OCI-LY7 (cell line): ENCODE data around the gene FKBP1B. TPM values are rescaled to one million over a fixed set of nuclear protein-coding genes. Genes with fewer than 3 reads are reported as not detected.

Experiments
- BruUV-seq: library from RNA; stranded (reverse); fragments of 400-500 nt; replicated peaks from 2 replicates; lab custom pipeline; 2021; lab: Mats Ljungman, UMichigan
- CTCF ChIA-PET: fragments of 300-600 bp; sonication (Branson Sonifier 250); formaldehyde crosslinking; loops from one replicate; lab custom pipeline; 2022; ENCODE audit warnings: antibody characterized with exemption; ENCODE audit not compliant: unreplicated experiment; lab: Charles Lee
- POLR2A ChIA-PET: fragments of 300-600 bp; sonication (Branson Sonifier 250); formaldehyde crosslinking; loops from one replicate; lab custom pipeline; 2022; ENCODE audit warnings: antibody characterized with exemption; lab: Charles Lee
- DNase-seq: peaks from one replicate; pipeline ENCODE4 v3.0.0-alpha.2; 2015; ENCODE audit warnings: low spot score
- H2AFZ ChIP-seq: fragments of 200-600 bp; sonication (generic), shearing (Covaris generic); 2 replicates; pipeline ENCODE4 v1.6.1; 2014; ENCODE audit warnings: mild to moderate bottlenecking, antibody characterized with exemption, low read length, moderate library complexity
- H3K27ac ChIP-seq: fragments of 200-600 bp; sonication (generic); 2 replicates; pipeline ENCODE4 v1.5.1; 2014; ENCODE audit warnings: mixed run types, low read depth, mild to moderate bottlenecking, moderate library complexity, low read length, inconsistent platforms; ENCODE audit not compliant: poor library complexity, severe bottlenecking
- H3K36me3 ChIP-seq: fragments of 200-600 bp; sonication (generic); 2 replicates; pipeline ENCODE4 v1.6.1; 2014; ENCODE audit warnings: mild to moderate bottlenecking, antibody characterized with exemption, low read length, moderate library complexity, mixed read lengths; ENCODE audit not compliant: insufficient read depth
- H3K4me1 ChIP-seq: fragments of 200-600 bp; sonication (generic); 2 replicates; pipeline ENCODE4 v1.5.1; 2014; ENCODE audit warnings: mild to moderate bottlenecking, low read length; ENCODE audit not compliant: insufficient read depth, poor library complexity, severe bottlenecking
- H3K4me2 ChIP-seq: fragments of 200-600 bp; sonication (generic); 2 replicates; pipeline ENCODE4 v1.6.1; 2014; ENCODE audit warnings: mild to moderate bottlenecking, low read length
- H3K4me3 ChIP-seq: fragments of 200-600 bp; sonication (generic); 2 replicates; pipeline ENCODE4 v1.5.1; 2014; ENCODE audit warnings: mild to moderate bottlenecking, low read depth, low read length; ENCODE audit not compliant: poor library complexity, severe bottlenecking
- H3K79me2 ChIP-seq: fragments of 200-600 bp; sonication (generic); 2 replicates; pipeline ENCODE4 v1.6.1; 2016; ENCODE audit warnings: low read depth, mild to moderate bottlenecking, low read length, moderate library complexity, mixed read lengths; ENCODE audit not compliant: insufficient read depth
- H3K9me2 ChIP-seq: fragments of 200-600 bp; sonication (generic); 2 replicates; pipeline ENCODE4 v1.6.1; 2016; ENCODE audit warnings: mild to moderate bottlenecking, low read length, mixed read lengths; ENCODE audit not compliant: insufficient read depth
- H3K9me3 ChIP-seq: fragments of 200-600 bp; sonication (generic); 2 replicates; pipeline ENCODE4 v1.6.1; 2014; ENCODE audit warnings: mild to moderate bottlenecking, mixed run types, low read length, mixed read lengths
- H4K20me1 ChIP-seq: fragments of 200-600 bp; sonication (generic); 2 replicates; pipeline ENCODE4 v1.6.1; 2014; ENCODE audit warnings: mild to moderate bottlenecking, antibody characterized with exemption, low read length, moderate library complexity, mixed read lengths; ENCODE audit not compliant: insufficient read depth
- CTCF ChIP-seq: fragments of 200-600 bp; sonication (generic); conservative IDR thresholded peaks from 2 replicates; pipeline ENCODE4 v1.5.1; 2014; ENCODE audit warnings: mild to moderate bottlenecking, antibody characterized with exemption, low read length, moderate library complexity, mixed read lengths
- EZH2phosphoT487 ChIP-seq: fragments of 200-600 bp; sonication (generic); IDR thresholded peaks from 2 replicates; pipeline ENCODE4 v1.6.1; 2018; ENCODE audit warnings: low read depth, borderline replicate concordance, mild to moderate bottlenecking, mixed run types, antibody characterized with exemption, low read length, moderate library complexity, mixed read lengths
- intact Hi-C: fragments of 100-400 bp; cut with micrococcal nuclease; formaldehyde crosslinking; loops from one replicate; pipeline ENCODE4 v1.10.0; 2022; ENCODE audit not compliant: unreplicated experiment
- total RNA-seq, 2 experiments: library from RNA; depleted of rRNA in 1 of 2; stranded (reverse); fragments of >200 nt in 1 of 2; shearing (Covaris generic) in 1 of 2; gene quantifications; 2 replicates each; pipeline ENCODE4 v1.2.3, GENCODE V29; 2014 to 2022

Gene FKBP1B
- total RNA-seq, 2 experiments from 2014 or later, result 1.5 to 3.2 TPM

DNA sequence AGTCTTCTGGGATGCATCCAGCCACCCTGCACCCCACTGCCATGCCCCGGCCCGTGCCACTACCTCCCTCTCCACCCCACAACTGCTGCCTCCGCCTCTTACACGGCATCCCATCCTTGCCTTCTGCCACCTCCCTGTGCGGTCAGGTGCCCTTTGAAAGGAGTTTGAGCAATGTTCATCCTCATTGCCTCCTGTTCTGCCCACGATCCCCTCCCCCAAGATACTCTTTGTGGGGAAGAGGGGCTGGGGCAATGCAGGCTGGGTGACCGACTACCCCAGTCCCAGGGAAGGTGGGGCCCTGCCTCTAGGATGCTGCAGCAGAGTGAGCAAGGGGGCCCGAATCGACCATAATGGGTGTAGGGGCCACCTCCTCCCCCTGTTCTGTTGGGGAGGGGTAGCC lies 31.3 kb upstream of the FKBP1B start:
- no peak for DNase-seq
- no peak for TF ChIP-seq EZH2phosphoT487
- no peak for TF ChIP-seq CTCF
- ChIA-PET POLR2A (no interaction called here), CTCF (no interaction called here)
- Histone ChIP-seq H3K9me3 (no peaks in the 10 kb centered on the region), H3K79me2 (no peaks in the 10 kb centered on the region), H2AFZ (no peak overlapping the region), H3K4me3 (no peak overlapping the region), H3K4me2 (no peak overlapping the region), H3K36me3 (no peaks in the 10 kb centered on the region), H3K4me1 (no peaks in the 10 kb centered on the region), H3K27ac (no peak overlapping the region), H3K9me2 (no peaks in the 10 kb centered on the region), H4K20me1 (no peaks in the 10 kb centered on the region)
- no TSS peak for BruUV-seq
- intact Hi-C loops, result no loop called here

GRCh38 chr2:24019729-24020128 lies 29.8 kb upstream of the FKBP1B start:
- no peak overlapping the region for H2AFZ ChIP-seq
- no peak overlapping the region for H3K4me3 ChIP-seq
- no peaks in the 10 kb centered on the region for H3K79me2 ChIP-seq
- no peaks in the 10 kb centered on the region for H3K9me2 ChIP-seq
- TF ChIP-seq EZH2phosphoT487 (no peak), CTCF (no peak)
- H3K4me1 ChIP-seq, result no peaks in the 10 kb centered on the region
- no peaks in the 10 kb centered on the region for H3K9me3 ChIP-seq
- no peaks in the 10 kb centered on the region for H3K36me3 ChIP-seq
- ChIA-PET CTCF (no interaction called here), POLR2A (no interaction called here)
- intact Hi-C loops, result no loop called here
- DNase-seq, result no peak
- no peaks in the 10 kb centered on the region for H4K20me1 ChIP-seq
- no peak overlapping the region for H3K4me2 ChIP-seq
- no peak overlapping the region for H3K27ac ChIP-seq
- no TSS peak for BruUV-seq

- POLR2A ChIA-PET, result no interaction called here
- CTCF ChIA-PET, result no interaction called here
- BruUV-seq, result no TSS peak
Measured at GRCh38 chr2:24020244-24020643, 29.3 kb upstream of the FKBP1B start.

More at GRCh38 chr2:24020244-24020643, 29.3 kb upstream of the FKBP1B start:
- Histone ChIP-seq H2AFZ (no peak overlapping the region), H4K20me1 (no peaks in the 10 kb centered on the region), H3K4me2 (no peak overlapping the region), H3K36me3 (no peaks in the 10 kb centered on the region), H3K27ac (no peak overlapping the region), H3K9me3 (no peaks in the 10 kb centered on the region), H3K79me2 (no peaks in the 10 kb centered on the region), H3K4me3 (no peak overlapping the region), H3K4me1 (no peaks in the 10 kb centered on the region), H3K9me2 (no peaks in the 10 kb centered on the region)
- no peak for DNase-seq
- intact Hi-C loops, result no loop called here
- TF ChIP-seq EZH2phosphoT487 (no peak), CTCF (no peak)
